HG02970 (cell line): Measurements from ENCODE around the gene HNRNPUL1.
"Not testable (repeated sequence)": the region's sequence is repeated elsewhere in the genome, so short reads cannot be mapped to it uniquely, and the experiment has no call there.

Experiments used
- ATAC-seq: cut with Tn5 transposase; IDR thresholded peaks from one replicate; pipeline ENCODE4 v1.9.1; 2021; ENCODE audit warnings: mild to moderate bottlenecking, moderate library complexity, moderate number of reproducible peaks; ENCODE audit not compliant: unreplicated experiment, low FRiP score

HNRNPUL1 gene

GRCh38 chr19:41324231-41324702 is 60.1 kb downstream of the HNRNPUL1 start:
- no peak for ATAC-seq

GRCh38 chr19:41324921-41325639 is 60.9 kb downstream of the HNRNPUL1 start:
- ATAC-seq = no peak

- ATAC-seq = no peak
Measured at GRCh38 chr19:41325640-41325946, 61.4 kb downstream of the HNRNPUL1 start.

GRCh38 chr19:41325947-41326706 is 62.0 kb downstream of the HNRNPUL1 start:
- no peak for ATAC-seq

GRCh38 chr19:41327076-41327575 is 63.0 kb downstream of the HNRNPUL1 start:
- ATAC-seq = no peak

- peak; percentile 53 for ATAC-seq
Measured at GRCh38 chr19:41327576-41328156, 63.5 kb downstream of the HNRNPUL1 start.

GRCh38 chr19:41328157-41328841 is 64.1 kb downstream of the HNRNPUL1 start:
- ATAC-seq = no peak

GRCh38 chr19:41328842-41329225 is 64.7 kb downstream of the HNRNPUL1 start:
- ATAC-seq = no peak

- ATAC-seq = no peak
Measured at GRCh38 chr19:41330481-41330880, 66.3 kb downstream of the HNRNPUL1 start.

GRCh38 chr19:41330946-41331678 is 66.9 kb downstream of the HNRNPUL1 start:
- ATAC-seq = no peak

- ATAC-seq = no peak
Measured at GRCh38 chr19:41332000-41332399, 67.8 kb downstream of the HNRNPUL1 start.

GRCh38 chr19:41332468-41332867 is 68.3 kb downstream of the HNRNPUL1 start:
- no peak for ATAC-seq

GRCh38 chr19:41334793-41335192 is 70.6 kb downstream of the HNRNPUL1 start:
- no peak for ATAC-seq

- ATAC-seq = no peak
Measured at GRCh38 chr19:41335467-41335866, 71.3 kb downstream of the HNRNPUL1 start.

GRCh38 chr19:41339936-41340335 is 75.8 kb downstream of the HNRNPUL1 start:
- no peak for ATAC-seq

GRCh38 chr19:41341669-41342490 is 77.7 kb downstream of the HNRNPUL1 start:
- no peak for ATAC-seq

- no peak for ATAC-seq
Measured at GRCh38 chr19:41344162-41344561, 80.0 kb downstream of the HNRNPUL1 start.

- ATAC-seq = not testable (repeated sequence)
Measured at GRCh38 chr19:41346916-41347315, 82.7 kb downstream of the HNRNPUL1 start.

GRCh38 chr19:41350735-41351338 is 86.7 kb downstream of the HNRNPUL1 start:
- ATAC-seq = no peak
